HG02642 (cell line): ENCODE results near the gene RUBCN.
A peak's percentile ranks its signal among the peaks of the same experiment; 100 is the strongest.
"Not testable (repeated sequence)": the region's sequence is repeated elsewhere in the genome, so short reads cannot be mapped to it uniquely, and the experiment has no call there.

Experiments used
- ATAC-seq: cut with Tn5 transposase; IDR thresholded peaks from one replicate; pipeline ENCODE4 v1.9.1; 2021; ENCODE audit warnings: mild to moderate bottlenecking; ENCODE audit not compliant: unreplicated experiment, poor library complexity

Gene RUBCN

GRCh38 chr3:197690754-197691153, 46.0 kb downstream of the RUBCN start:
- no peak for ATAC-seq

DNA sequence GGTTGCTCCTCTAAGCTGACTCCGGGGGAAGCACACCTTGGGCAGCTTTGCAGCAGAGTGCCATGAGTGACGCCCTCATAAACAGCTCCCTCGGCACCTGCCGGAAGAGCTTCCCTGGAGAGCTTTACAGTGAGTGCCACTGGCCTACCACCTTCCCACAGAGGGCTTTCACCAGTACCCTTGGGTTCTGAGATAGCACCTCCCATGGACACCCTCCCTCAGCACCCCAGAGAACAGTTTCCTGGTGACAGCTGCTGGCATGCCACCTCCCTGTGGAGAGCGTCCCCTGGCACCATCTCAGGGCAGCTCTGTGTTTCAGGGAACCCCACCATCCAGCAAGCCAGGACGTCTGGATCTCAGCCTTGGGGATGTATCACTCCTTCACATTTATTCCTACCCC, 49.1 kb downstream of the RUBCN start:
- no peak for ATAC-seq

- no peak for ATAC-seq
Measured at GRCh38 chr3:197686899-197687298, 49.8 kb downstream of the RUBCN start.

- ATAC-seq, result no peak
Measured at GRCh38 chr3:197685546-197685945, 51.2 kb downstream of the RUBCN start.

DNA sequence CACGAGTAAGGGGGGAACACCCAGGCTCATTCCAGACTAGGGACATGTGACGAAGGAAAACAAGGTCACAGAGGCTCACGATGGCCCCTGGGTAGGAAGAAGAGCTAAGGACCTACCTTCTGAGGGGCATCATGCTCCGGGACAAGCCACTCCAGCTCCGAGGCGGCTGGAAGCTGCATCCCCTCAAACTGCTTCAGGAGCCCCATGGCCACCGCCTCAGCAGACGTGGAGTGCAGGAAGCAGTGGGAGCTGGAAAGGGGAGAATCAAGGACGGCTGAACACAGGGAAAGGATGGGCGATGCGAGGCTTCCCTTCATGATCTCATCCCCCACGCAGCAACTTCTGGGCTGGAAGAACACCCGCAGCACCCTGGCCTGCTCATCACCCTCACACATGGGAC, 53.5 kb downstream of the RUBCN start:
- no peak for ATAC-seq

GRCh38 chr3:197682713-197683112, 54.0 kb downstream of the RUBCN start:
- ATAC-seq, result no peak

DNA sequence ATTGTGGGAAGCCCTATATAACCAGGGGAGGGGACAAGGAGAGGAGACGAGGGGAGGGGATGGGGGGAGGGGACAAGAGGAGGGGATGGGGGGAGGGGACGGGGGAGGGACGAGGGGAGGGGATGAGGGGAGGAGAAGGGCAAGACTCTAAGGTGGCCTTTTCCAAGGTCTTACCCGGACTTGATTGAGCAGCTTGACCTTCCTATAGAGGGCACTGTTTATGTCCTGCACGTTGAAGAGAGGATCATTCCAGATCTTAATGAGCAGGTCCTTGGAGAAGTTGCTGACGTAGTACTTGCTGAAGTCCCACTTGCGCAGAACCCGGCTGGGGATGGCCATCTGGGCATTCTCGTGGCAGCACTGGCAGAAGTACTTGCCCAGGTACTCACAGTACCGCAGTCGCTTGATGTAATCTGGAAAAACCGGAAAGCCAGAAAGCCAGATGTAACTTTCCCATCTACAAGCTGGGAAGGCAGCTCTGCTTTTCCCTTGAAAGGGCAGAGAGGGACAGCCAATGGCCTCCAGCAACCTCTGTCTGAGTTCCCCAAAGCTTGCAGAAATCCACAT, 55.7 kb downstream of the RUBCN start:
- no peak for ATAC-seq

DNA sequence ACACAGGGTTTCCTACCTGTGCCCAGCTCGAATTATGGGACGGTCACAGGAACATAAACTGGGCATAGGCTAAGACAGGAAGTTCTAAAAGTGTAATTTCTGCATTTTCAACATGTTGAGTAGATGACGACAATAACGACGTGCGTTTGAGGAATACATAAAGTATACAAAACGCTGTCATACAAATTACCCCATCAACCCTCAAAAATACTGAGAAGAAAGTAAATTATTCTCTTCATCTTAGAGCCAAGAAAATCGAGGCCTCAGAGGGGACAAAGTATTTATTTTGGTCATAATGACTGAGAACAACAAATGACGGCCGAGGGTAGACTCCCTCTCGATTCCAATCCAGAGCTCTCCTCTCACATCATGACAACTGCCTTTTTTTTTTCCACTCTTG, 60.8 kb downstream of the RUBCN start:
- ATAC-seq, result no peak

- no peak for ATAC-seq
Measured at GRCh38 chr3:197675563-197675860, 61.2 kb downstream of the RUBCN start.

DNA sequence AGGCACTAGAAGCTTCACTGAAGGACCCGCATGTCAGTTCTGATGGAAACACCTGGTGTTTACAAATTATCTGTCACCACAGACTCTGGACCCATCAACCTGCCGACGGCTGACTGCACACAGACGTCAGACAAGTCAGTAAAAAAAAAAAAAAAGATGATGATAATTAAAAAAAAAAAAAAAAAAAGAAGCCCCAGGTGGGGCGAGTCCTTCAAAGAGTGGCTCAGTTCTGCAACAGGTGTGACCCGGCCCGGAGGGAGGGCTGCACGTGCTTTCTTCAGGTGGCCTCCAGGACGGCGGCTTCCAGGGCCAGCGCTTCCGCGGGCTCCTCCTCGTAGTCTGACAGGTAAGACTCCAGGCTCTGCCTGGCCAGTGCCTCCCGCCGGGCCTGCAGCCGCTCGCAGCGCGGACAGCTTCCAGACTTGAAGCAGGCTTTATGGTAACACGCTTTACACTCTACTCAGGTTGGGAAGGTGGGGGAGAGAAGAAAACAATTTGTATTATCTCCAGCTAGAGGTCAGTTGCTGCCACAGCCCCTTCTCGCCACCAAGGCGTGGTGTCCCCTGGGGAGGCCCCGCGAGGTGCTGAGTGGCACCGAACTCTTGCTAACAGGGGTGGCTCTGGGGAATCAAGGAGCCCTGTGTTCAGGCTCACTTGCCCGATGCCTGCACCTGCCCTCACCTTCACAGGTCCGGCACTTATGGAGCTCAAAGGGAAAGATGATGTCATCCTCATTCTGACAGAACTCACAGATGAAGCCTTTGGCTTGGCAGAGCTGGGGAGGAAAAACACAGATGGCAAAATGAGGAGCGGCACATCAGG, 61.8 kb downstream of the RUBCN start:
- no peak for ATAC-seq

DNA sequence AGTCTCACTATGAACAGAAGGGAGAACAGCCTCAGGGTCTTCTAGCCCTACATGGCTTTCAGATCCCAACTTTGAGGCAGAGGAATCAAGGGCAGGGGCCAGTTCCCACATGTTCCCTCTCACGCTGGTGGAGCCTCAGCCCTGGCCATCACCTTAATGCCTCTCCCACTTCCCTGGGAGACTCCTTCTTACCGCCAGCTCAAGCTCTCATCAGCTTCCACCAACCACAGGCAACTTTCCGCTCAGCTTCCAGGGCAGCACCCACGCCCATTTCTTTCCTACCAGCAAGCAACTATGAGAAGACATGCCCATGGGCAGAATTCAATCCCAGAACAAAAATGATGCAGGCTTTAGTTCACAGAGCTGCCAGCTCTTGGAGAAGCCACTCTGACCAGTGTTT, 63.5 kb downstream of the RUBCN start:
- no peak for ATAC-seq

- no peak for ATAC-seq
Measured at GRCh38 chr3:197670361-197670760, 66.3 kb downstream of the RUBCN start.

DNA sequence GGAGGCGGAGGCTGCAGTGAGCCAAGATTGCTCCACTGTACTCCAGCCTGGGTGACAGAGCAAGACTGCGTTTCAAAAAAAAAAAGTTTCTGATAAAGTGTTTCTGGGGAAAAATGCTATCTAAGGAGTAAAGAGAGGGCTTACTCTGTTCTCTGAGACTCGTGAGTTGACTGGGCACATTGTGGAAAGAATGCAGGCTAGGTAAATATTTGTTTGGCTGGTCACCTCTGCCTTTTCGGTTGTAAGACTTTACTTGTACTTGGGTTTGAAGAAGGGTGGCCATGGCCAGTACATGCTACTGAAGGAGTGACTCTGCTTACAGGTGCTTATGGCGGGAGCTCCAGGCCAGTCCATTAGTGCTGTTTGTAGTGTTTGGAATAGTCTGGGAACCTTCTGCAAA, 68.7 kb downstream of the RUBCN start:
- ATAC-seq, result no peak

- ATAC-seq, result not testable (repeated sequence)
Measured at GRCh38 chr3:197667293-197667692, 69.4 kb downstream of the RUBCN start.

GRCh38 chr3:197666221-197666842, 70.4 kb downstream of the RUBCN start:
- ATAC-seq, result not testable (repeated sequence)

GRCh38 chr3:197665549-197665948, 71.2 kb downstream of the RUBCN start:
- ATAC-seq, result peak; percentile 12

DNA sequence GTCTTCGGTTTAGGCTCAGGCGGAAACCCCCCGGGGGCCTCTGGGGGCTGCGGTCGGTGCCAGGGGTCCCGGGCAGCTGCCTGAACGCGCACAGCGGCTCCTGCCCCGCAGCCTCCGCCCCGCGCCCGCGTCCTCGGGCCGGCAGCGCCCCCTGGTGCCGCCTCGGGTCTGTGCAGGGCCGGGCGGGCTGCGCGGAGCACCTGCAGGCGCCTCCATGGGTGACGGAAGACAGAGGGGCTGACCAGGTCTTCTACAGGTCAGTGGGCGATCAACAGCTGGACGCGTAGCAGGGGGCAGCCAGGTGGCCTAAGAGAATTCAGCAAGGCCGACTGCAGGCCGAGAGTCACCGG, 71.6 kb downstream of the RUBCN start:
- ATAC-seq, result peak; percentile 91

DNA sequence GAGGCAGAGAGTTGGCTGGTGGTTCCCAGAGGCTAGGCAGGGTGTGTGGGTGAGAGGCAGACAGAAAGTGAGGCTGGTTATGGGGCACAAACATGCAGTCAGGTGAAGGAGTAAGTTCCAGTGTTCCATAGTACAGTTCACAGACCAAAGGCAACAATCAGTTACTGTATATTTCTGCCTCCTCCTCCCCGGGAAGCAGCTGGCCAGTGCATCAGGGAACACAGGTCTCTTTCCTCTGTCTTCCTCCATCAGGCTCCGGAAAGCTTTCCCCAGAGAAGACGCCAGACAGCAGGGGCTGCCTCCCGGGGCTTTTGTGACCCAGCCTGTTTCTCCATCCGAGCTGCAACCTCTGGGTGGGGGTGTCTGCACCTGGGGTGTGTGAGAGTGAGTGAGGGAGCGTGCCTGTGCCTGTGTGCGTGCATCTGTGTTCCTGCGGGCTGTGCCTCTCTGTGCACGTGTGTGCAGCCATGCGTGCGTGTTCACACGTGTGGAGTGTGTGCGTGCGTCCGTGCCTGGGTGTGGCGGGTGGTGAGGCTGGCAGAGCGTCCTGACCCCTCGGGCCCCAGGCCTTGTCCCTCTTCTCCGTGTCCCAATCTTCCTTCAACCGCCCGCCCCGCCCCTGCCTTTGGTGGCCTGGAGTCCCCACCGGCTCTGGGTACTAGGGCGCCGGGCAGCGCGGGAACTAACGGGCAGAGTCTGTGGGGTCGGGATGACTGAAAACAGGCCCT, 72.1 kb downstream of the RUBCN start:
- peak; percentile 50 for ATAC-seq

DNA sequence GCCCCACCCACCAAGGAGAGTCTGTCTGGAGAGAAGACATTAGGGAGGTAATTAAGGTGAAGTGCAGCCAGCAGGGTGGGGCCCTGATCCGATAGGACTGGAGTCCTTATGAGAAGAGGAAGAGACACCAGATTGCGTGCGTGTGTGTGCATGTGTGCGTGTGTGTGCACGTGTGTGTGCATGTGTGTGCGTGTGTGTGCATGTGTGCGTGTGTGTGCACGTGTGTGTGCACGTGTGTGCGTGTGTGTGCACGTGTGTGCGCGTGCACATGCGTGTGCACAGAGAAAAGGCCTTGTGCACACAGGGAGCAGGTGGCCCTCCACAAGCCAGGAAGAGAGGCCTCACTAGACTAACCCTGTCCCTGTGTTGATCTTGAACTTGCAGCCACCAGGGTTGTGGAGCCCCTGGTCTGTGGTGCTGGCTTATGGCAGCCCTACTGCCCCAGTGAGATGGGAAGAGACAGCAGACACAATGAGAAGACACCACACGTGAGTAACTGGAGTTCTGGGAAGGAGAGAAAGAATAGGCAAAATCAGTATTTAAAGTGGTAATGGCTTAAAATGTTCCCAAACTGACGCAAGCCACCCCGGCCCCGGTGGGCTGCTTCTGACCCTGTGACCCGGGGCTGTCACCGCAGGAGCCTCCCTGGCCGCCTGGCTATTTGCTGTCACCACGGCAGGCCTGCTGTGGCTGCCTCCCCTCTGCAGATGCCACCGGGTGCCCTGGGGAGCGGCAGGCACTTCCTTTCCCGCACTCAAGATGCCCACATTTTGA, 73.2 kb downstream of the RUBCN start:
- not testable (repeated sequence) for ATAC-seq

- not testable (repeated sequence) for ATAC-seq
Measured at GRCh38 chr3:197662352-197662751, 74.4 kb downstream of the RUBCN start.
